ENCODE data around the gene CHORDC1.
"Not testable (repeated sequence)": the region's sequence is repeated elsewhere in the genome, so short reads cannot be mapped to it uniquely, and the experiment has no call there.

CHORDC1 gene

DNA sequence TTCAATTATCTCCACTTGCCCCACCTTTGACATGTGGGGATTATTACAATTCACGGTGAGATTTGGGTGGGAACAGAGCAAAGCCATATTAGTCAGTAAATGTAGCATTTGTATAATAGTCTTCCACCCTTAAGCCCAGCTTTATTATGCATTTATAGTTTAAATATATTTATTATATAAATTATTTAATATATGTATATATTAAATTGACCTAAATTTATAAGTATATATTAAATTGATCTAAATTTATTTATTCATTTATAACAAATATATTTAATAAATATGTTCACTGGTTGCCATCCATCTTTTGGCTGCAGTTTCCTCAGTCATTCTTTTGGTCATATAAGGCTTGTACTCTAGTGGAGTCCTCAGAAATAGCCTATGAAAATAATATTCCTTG lies 23.6 kb upstream of the CHORDC1 start:
- H3K27ac ChIP-seq = no peak overlapping the region
- TF ChIP-seq ZFX (IDR thresholded peaks at IDR 0.05) = no peak
- TF ChIP-seq, protein P1, sequence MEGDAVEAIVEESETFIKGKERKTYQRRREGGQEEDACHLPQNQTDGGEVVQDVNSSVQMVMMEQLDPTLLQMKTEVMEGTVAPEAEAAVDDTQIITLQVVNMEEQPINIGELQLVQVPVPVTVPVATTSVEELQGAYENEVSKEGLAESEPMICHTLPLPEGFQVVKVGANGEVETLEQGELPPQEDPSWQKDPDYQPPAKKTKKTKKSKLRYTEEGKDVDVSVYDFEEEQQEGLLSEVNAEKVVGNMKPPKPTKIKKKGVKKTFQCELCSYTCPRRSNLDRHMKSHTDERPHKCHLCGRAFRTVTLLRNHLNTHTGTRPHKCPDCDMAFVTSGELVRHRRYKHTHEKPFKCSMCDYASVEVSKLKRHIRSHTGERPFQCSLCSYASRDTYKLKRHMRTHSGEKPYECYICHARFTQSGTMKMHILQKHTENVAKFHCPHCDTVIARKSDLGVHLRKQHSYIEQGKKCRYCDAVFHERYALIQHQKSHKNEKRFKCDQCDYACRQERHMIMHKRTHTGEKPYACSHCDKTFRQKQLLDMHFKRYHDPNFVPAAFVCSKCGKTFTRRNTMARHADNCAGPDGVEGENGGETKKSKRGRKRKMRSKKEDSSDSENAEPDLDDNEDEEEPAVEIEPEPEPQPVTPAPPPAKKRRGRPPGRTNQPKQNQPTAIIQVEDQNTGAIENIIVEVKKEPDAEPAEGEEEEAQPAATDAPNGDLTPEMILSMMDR (conservative IDR thresholded peaks at IDR 0.05) = no peak

GRCh38 chr11:90243534-90243933 lies 20.7 kb upstream of the CHORDC1 start:
- H3K27ac ChIP-seq = no peak overlapping the region
- TF ChIP-seq, protein P1 (conservative IDR thresholded peaks at IDR 0.05) = no peak
- TF ChIP-seq ZFX (IDR thresholded peaks at IDR 0.05) = no peak

DNA sequence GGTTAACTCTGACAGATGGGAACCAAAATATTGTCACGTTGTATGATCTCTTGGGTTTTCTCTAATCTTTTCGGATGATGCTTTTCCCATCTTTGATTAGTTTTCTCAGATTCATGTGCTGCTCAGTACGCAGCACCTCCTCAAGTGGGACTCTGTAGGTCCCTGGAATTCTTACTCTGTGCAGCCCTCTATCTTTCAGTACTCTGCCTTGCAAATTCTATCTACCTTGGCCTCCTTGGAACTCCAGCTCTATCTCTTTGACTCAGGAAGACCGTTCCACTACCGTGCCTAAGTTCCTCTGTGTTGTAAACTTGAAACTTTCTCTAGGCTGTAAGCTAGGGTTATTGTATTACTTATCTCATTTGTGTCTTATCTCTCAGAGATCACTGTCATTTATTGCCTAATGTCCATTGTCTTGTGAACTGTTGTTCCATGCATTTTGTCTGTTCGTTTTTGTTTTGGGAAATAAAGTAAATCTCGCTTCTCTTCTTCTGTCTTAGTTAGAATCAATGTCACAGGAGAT lies 20.1 kb upstream of the CHORDC1 start:
- no peak overlapping the region for H3K27ac ChIP-seq
- TF ChIP-seq, protein P1 (conservative IDR thresholded peaks at IDR 0.05) = no peak
- TF ChIP-seq ZFX (IDR thresholded peaks at IDR 0.05) = no peak

GRCh38 chr11:90241414-90241813 lies 18.6 kb upstream of the CHORDC1 start:
- TF ChIP-seq, protein P1 (conservative IDR thresholded peaks at IDR 0.05) = no peak
- no peak for TF ChIP-seq ZFX (IDR thresholded peaks at IDR 0.05)
- no peak overlapping the region for H3K27ac ChIP-seq

GRCh38 chr11:90239967-90240636 lies 17.3 kb upstream of the CHORDC1 start:
- H3K27ac ChIP-seq = not testable (repeated sequence)

DNA sequence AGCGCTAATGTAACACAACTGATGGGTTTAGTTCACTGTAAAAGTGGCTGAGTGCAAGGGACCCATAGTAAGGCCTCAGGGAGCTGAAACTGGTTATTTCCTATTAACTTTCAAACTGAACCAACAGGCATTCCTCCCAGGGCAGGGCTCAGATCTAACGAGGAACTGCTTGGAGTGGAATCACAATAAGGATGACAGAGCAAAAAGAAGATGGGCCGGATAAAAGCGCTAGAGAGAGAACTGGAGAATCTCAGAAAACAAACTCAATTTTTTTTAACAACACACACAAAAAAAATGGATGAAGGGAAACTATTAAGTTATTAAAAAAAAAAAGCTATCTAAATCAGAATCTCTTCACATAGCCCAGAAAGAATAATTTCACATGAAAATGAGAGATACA lies 14.2 kb upstream of the CHORDC1 start:
- TF ChIP-seq ZFX (IDR thresholded peaks at IDR 0.05) = no peak
- TF ChIP-seq, protein P1 (conservative IDR thresholded peaks at IDR 0.05) = no peak

GRCh38 chr11:90235526-90235925 lies 12.7 kb upstream of the CHORDC1 start:
- no peak overlapping the region for H3K27ac ChIP-seq
- TF ChIP-seq ZFX (IDR thresholded peaks at IDR 0.05) = no peak
- TF ChIP-seq, protein P1 (conservative IDR thresholded peaks at IDR 0.05) = no peak

More for the DNA sequence above, 14.2 kb upstream of the CHORDC1 start:
- no peak overlapping the region for H3K27ac ChIP-seq

DNA sequence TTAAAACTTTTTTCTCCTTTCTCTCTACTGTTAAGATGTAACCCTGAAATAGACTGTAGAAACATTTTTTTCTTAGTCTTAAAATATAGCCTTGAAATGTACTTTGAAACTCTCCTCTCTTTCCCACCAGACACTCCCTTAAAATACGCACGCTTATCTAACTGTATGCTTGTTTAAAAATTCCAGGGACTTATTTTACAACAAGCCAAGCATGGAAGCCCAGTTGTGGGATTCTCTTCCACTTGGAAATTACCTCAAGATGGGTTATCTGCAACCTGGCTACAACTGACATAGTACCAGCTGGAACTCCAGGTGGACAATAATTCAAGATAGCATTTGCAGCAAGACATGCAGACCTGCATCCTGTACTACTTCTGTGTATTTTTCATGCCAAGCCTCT lies 12.1 kb upstream of the CHORDC1 start:
- H3K27ac ChIP-seq = no peak overlapping the region
- no peak for TF ChIP-seq ZFX (IDR thresholded peaks at IDR 0.05)
- TF ChIP-seq, protein P1 (conservative IDR thresholded peaks at IDR 0.05) = no peak

Measured in C4-2B (cell line).